A549 treated with AZD9567 at 1 μM for 4 hours (cell line): ENCODE measurements around the gene SYS1. TPM values are rescaled to one million over a fixed set of nuclear protein-coding genes. Genes with fewer than 3 reads are reported as not detected.

ENCODE experiments used
- total RNA-seq: library from RNA; stranded (reverse); fragments of 200-300 nt; extraction: Qiagen RNA extraction; gene quantifications from 5 replicates; pipeline ENCODE4 v1.2.3, GENCODE V29; 2022; ENCODE audit not compliant: insufficient read depth

SYS1 gene
- total RNA-seq: 29.3 to 33.6 TPM (median 30.5 TPM) in 5 replicates

GRCh38 chr20:45362804-45363610 lies at the start of gene SYS1:
Gene SYS1, plus strand, starts transcription at chr20:45363156. Its CDS starts 376 bp downstream, at chr20:45363532.

GRCh38 chr20:45347936-45348778 lies 14.8 kb upstream of the SYS1 start, which contains the start of gene SDC4:
Gene SDC4, minus strand, starts transcription at chr20:45348424. Its CDS starts 40 bp downstream, at chr20:45348384.

GRCh38 chr20:45378191-45378590 lies 15.2 kb downstream of the SYS1 start, which contains the start of gene TP53TG5:
Gene TP53TG5, minus strand, starts transcription at chr20:45378325. Its CDS starts 89 bp downstream, at chr20:45378236.

GRCh38 chr20:45407783-45408645 lies 45.1 kb downstream of the SYS1 start, which contains the start of gene DBNDD2:
Gene DBNDD2, plus strand, starts transcription at chr20:45408289. Its CDS starts 179 bp downstream, at chr20:45408468.

GRCh38 chr20:45415822-45416637 lies 53.1 kb downstream of the SYS1 start, which contains the start of gene PIGT:
Gene PIGT, plus strand, starts transcription at chr20:45416141. Its CDS starts 16 bp downstream, at chr20:45416157.

Other genes starting within 250 kb of the SYS1 start
- not detected in 5 replicates for gene WFDC5, start 248.0 kb upstream of the SYS1 start, total RNA-seq
- not detected in 5 replicates for gene WFDC12, start 238.7 kb upstream of the SYS1 start, total RNA-seq
- gene PI3, start 188.3 kb upstream of the SYS1 start, total RNA-seq: 1.8 to 3.8 TPM (median 2.3 TPM) in 4 of 5 replicates, not detected in the other
- gene SEMG1, start 156.1 kb upstream of the SYS1 start, total RNA-seq: not detected in 5 replicates
- gene SEMG2, start 141.8 kb upstream of the SYS1 start, total RNA-seq: not detected in 5 replicates
- 8.8 to 15.1 TPM (median 14.7 TPM) in 5 replicates for gene SLPI, start 108.6 kb upstream of the SYS1 start, total RNA-seq
- not detected in 5 replicates for gene RBPJL, start 56.3 kb upstream of the SYS1 start, total RNA-seq
- 0.12 to 0.21 TPM (median 0.14 TPM) in 4 of 5 replicates, not detected in the other for gene MATN4, start 54.9 kb upstream of the SYS1 start, total RNA-seq
- 94.1 to 126 TPM (median 107 TPM) in 5 replicates for gene SDC4, start 14.7 kb upstream of the SYS1 start, total RNA-seq
- not detected in 5 replicates for gene TP53TG5, start 15.2 kb downstream of the SYS1 start, total RNA-seq
- gene DBNDD2, start 45.1 kb downstream of the SYS1 start, total RNA-seq: 17.7 to 23.7 TPM (median 22.0 TPM) in 5 replicates
- gene PIGT, start 53.0 kb downstream of the SYS1 start, total RNA-seq: 94.3 to 119 TPM (median 99.0 TPM) in 5 replicates
- gene WFDC2, start 106.6 kb downstream of the SYS1 start, total RNA-seq: 0.71 TPM in 1 of 5 replicates, not detected in the others
- gene SPINT3, start 152.5 kb downstream of the SYS1 start, total RNA-seq: not detected in 5 replicates
- gene WFDC6, start 176.3 kb downstream of the SYS1 start, total RNA-seq: not detected in 5 replicates
- not detected in 5 replicates for gene EPPIN, start 184.2 kb downstream of the SYS1 start, total RNA-seq
- gene WFDC8, start 216.1 kb downstream of the SYS1 start, total RNA-seq: not detected in 5 replicates